GM19025 (cell line): Measurements from ENCODE around the gene GATA5.

Experiments used
- ATAC-seq: cut with Tn5 transposase; IDR thresholded peaks from one replicate; pipeline ENCODE4 v1.9.1; 2021; ENCODE audit warnings: mild to moderate bottlenecking, low read depth, moderate library complexity; ENCODE audit not compliant: unreplicated experiment

Gene GATA5

DNA sequence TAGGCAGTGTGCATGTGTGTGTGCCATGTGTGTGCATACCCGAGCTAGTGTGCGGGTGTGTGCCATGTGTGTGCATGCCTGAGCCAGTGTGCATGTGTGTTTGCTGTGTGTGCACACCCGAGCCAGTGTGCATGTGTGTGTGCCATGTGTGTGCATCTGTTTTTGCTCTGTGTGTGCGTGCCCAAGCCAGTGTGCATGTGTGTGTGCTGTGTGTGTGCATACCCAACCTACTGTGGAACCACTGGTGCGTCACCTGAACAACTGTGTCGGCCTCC lies 54.1 kb downstream of the GATA5 start:
- ATAC-seq: no peak

GRCh38 chr20:62420846-62421715 lies 54.7 kb downstream of the GATA5 start:
- no peak for ATAC-seq

DNA sequence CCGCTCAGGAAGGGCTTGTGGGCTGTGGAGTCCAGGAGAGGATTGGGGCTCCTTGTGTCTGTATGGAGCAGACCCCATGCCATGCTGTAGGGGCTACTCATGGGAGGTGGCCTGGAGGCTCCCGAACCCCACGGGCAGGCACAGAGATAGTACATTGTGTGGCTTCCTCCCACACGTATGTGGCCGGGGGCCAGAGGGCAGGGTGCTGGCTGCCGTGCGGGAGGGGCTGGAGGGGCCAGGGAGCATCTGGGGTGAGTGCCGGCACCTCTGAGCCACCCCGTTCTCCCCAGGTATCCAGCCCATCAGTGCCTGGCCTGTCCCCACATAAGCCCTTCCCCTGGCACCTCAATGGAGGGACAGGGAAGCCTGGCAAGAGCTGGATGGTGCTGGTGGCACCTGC lies 56.0 kb downstream of the GATA5 start:
- ATAC-seq: no peak

DNA sequence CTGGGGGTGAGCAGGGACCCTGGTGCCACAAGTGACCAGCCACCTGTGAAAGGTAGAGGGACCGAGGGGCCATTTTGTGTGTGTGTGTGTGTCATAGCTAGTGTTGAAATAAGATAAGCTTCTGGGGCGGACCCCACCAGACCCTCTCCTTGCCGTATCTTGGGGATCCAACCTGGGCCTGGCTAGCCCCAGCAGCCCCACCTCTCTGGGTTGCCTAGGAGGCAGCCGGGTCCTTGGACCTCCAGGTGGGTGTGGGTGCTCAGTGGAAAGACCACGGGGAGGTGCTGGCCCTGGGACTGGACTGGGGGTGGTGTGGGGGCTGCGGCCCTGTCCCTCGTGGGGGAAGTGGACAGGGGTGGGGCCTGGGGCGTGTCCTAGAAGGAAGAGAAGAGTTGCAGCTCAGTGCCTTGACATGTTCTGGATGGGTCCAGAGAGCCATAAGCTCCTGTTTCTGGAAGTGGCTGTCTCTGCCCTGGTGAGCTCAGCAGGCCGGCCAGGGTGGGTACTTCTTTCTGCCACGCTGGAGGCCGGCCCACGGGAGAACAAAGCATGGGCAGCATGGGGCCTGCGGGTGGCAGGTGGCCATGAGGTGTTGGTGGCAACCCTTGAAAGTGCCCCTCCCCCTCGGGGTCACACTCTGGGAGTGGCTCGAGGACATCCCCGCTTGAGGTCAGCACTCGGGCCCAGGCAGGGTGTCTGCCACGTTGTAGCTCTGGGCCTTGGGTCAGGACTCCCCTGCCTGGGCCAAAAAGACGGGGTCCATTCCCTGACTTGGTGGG lies 56.9 kb downstream of the GATA5 start:
- ATAC-seq: no peak

- ATAC-seq: no peak
Measured at GRCh38 chr20:62417981-62418708, 57.6 kb downstream of the GATA5 start.

GRCh38 chr20:62416651-62417637 lies 58.9 kb downstream of the GATA5 start:
- ATAC-seq: no peak

GRCh38 chr20:62415354-62416111 lies 60.3 kb downstream of the GATA5 start:
- no peak for ATAC-seq

- ATAC-seq: no peak
Measured at GRCh38 chr20:62413896-62414481, 61.8 kb downstream of the GATA5 start.
